DOHH2 (cell line): ENCODE measurements around the gene GALNT17.

ENCODE experiments used
- H3F3A ChIP-seq: fragments of 200-600 bp; sonication (generic), shearing (Covaris generic); 2 replicates; pipeline ENCODE4 v1.6.0; 2016; ENCODE audit warnings: antibody characterized with exemption, mild to moderate bottlenecking; ENCODE audit not compliant: control insufficient read depth, insufficient read depth
- H3K27ac ChIP-seq: fragments of 200-600 bp; sonication (generic); 2 replicates; pipeline ENCODE4 v1.5.1; 2014; ENCODE audit warnings: low read depth, mild to moderate bottlenecking, low read length, moderate library complexity
- H3K27me3 ChIP-seq: fragments of 200-600 bp; sonication (generic); 2 replicates; pipeline ENCODE4 v1.6.1; 2014; ENCODE audit warnings: mild to moderate bottlenecking, low read length, mixed read lengths; ENCODE audit not compliant: control insufficient read depth
- H3K36me3 ChIP-seq: fragments of 200-600 bp; sonication (generic); 2 replicates; pipeline ENCODE4 v1.6.1; 2014; ENCODE audit warnings: mild to moderate bottlenecking, low read length, moderate library complexity, mixed read lengths; ENCODE audit not compliant: control insufficient read depth
- H3K4me1 ChIP-seq: fragments of 200-600 bp; sonication (generic); 2 replicates; pipeline ENCODE4 v1.6.1; 2014; ENCODE audit warnings: mild to moderate bottlenecking, low read length, mixed read lengths; ENCODE audit not compliant: control insufficient read depth
- H3K4me2 ChIP-seq: fragments of 200-600 bp; sonication (generic); 2 replicates; pipeline ENCODE4 v1.6.0; 2014; ENCODE audit warnings: mild to moderate bottlenecking, low read length, moderate library complexity
- H3K4me3 ChIP-seq: fragments of 200-600 bp; sonication (generic); 2 replicates; pipeline ENCODE4 v1.5.1; 2014; ENCODE audit warnings: mild to moderate bottlenecking, low read length, mixed read lengths
- H3K79me2 ChIP-seq: fragments of 200-600 bp; sonication (generic); 2 replicates; pipeline ENCODE4 v1.6.1; 2014; ENCODE audit warnings: mild to moderate bottlenecking, low read length, mixed read lengths; ENCODE audit not compliant: control insufficient read depth
- H3K9me2 ChIP-seq: fragments of 200-600 bp; sonication (generic); replicated peaks from 2 replicates; pipeline ENCODE4 v1.6.1; 2014; ENCODE audit warnings: mild to moderate bottlenecking, low read length, mixed read lengths; ENCODE audit not compliant: control insufficient read depth
- H3K9me3 ChIP-seq: fragments of 200-600 bp; sonication (generic); 2 replicates; pipeline ENCODE4 v1.6.1; 2014; ENCODE audit warnings: antibody characterized with exemption, low read length, mixed read lengths; ENCODE audit not compliant: control insufficient read depth, insufficient read depth
- H4K20me1 ChIP-seq: fragments of 200-600 bp; sonication (generic); 2 replicates; pipeline ENCODE4 v1.6.0; 2014; ENCODE audit warnings: low read depth, mild to moderate bottlenecking, antibody characterized with exemption, low read length, moderate library complexity; ENCODE audit not compliant: control insufficient read depth, insufficient read depth
- CTCF ChIP-seq: fragments of 200-600 bp; sonication (generic); IDR thresholded peaks from one replicate; pipeline ENCODE4 v1.5.1; 2014; ENCODE audit warnings: antibody characterized with exemption, mild to moderate bottlenecking, low read depth, low read length; ENCODE audit not compliant: poor library complexity, severe bottlenecking
- EZH2phosphoT487 ChIP-seq: fragments of 200-600 bp; sonication (generic); IDR thresholded peaks from 2 replicates; pipeline ENCODE4 v1.6.1; 2017; ENCODE audit warnings: borderline replicate concordance, mild to moderate bottlenecking, antibody characterized with exemption, low read length, moderate library complexity, mixed read lengths

GALNT17 gene

GRCh38 chr7:71137479-71137878 is 5.5 kb downstream of the GALNT17 start:
- H3K4me1 ChIP-seq, result no peaks in the 10 kb centered on the region
- no peaks in the 10 kb centered on the region for H3K36me3 ChIP-seq
- H3K27ac ChIP-seq, result no peak overlapping the region
- H3K4me3 ChIP-seq, result no peak overlapping the region
- TF ChIP-seq CTCF (no peak), EZH2phosphoT487 (no peak)
- H3K9me3 ChIP-seq, result peaks cover 23% of the 10 kb centered on the region; the same call in 1 of the 2 replicates
- no peak overlapping the region for H3K4me2 ChIP-seq
- no peaks in the 10 kb centered on the region for H3K27me3 ChIP-seq
- no peaks in the 10 kb centered on the region for H3K79me2 ChIP-seq
- H3K9me2 ChIP-seq, result no peaks in the 10 kb centered on the region
- no peaks in the 10 kb centered on the region for H4K20me1 ChIP-seq
- H3F3A ChIP-seq, result no peaks in the 10 kb centered on the region

- Histone ChIP-seq H3K4me3 (no peak overlapping the region), H3K4me1 (no peaks in the 10 kb centered on the region), H3K9me2 (no peaks in the 10 kb centered on the region), H3K36me3 (no peaks in the 10 kb centered on the region), H3K79me2 (no peaks in the 10 kb centered on the region), H3K9me3 (peaks cover 7% of the 10 kb centered on the region; the same call in 1 of the 2 replicates), H3K27me3 (no peaks in the 10 kb centered on the region), H4K20me1 (no peaks in the 10 kb centered on the region), H3K27ac (no peak overlapping the region), H3K4me2 (no peak overlapping the region), H3F3A (no peaks in the 10 kb centered on the region)
- TF ChIP-seq CTCF (no peak), EZH2phosphoT487 (no peak)
Measured at GRCh38 chr7:71140264-71140663, 8.3 kb downstream of the GALNT17 start.

GRCh38 chr7:71144963-71145362 is 13.0 kb downstream of the GALNT17 start:
- Histone ChIP-seq H3K9me2 (no peaks in the 10 kb centered on the region), H3K27ac (no peak overlapping the region), H3K4me1 (no peaks in the 10 kb centered on the region), H3K36me3 (no peaks in the 10 kb centered on the region), H3K4me2 (no peak overlapping the region), H3F3A (no peaks in the 10 kb centered on the region), H4K20me1 (no peaks in the 10 kb centered on the region), H3K79me2 (no peaks in the 10 kb centered on the region), H3K4me3 (no peak overlapping the region), H3K9me3 (peaks cover 2% of the 10 kb centered on the region; the same call in 1 of the 2 replicates), H3K27me3 (no peaks in the 10 kb centered on the region)
- TF ChIP-seq CTCF (no peak), EZH2phosphoT487 (no peak)
